Right forelimb (tissue), 1 donor: ENCODE measurements around the gene NBL1.

ENCODE experiments used
- DNase-seq: peaks from one replicate; pipeline ENCODE4 v3.0.0-alpha.2; 2018

NBL1 gene

GRCh38 chr1:19643602-19644394 lies at the start of gene NBL1:
TSS of gene NBL1 (plus strand) at chr1:19644311. CDS start at chr1:19655031, 10,720 bp downstream.
- DNase-seq = peak; percentile 80

DNA sequence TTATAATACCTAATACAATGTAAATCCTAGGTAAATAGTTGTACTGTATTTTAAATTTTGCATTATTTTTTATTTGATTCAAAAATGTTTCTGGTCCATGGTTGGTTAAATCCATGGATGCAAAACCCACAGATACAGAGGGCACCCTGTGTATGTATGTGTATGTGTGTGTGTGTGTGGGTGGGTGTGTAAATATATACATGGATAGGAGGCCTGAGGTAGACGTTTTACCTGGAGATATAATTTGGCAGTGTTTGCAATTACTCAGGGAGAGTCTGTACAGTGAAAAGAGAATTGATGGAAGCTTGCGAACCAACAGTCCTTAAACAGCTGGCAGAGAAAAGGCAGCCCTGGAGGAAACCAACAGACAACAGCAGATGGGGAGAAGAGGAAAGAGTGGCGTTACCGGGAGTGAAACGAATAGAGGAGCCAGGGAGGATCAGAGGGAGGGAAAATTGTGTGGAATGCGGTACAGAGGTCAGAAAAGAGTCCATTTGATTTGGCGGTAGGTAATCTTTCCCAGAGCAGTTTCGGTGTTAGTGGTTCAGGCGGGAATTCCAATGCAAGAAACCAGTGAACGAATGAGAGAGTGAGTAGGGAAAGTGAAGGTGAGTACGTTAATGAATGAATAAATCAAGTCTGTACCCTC lies 47.9 kb upstream of the NBL1 start:
- peak; percentile 47 for DNase-seq

DNA sequence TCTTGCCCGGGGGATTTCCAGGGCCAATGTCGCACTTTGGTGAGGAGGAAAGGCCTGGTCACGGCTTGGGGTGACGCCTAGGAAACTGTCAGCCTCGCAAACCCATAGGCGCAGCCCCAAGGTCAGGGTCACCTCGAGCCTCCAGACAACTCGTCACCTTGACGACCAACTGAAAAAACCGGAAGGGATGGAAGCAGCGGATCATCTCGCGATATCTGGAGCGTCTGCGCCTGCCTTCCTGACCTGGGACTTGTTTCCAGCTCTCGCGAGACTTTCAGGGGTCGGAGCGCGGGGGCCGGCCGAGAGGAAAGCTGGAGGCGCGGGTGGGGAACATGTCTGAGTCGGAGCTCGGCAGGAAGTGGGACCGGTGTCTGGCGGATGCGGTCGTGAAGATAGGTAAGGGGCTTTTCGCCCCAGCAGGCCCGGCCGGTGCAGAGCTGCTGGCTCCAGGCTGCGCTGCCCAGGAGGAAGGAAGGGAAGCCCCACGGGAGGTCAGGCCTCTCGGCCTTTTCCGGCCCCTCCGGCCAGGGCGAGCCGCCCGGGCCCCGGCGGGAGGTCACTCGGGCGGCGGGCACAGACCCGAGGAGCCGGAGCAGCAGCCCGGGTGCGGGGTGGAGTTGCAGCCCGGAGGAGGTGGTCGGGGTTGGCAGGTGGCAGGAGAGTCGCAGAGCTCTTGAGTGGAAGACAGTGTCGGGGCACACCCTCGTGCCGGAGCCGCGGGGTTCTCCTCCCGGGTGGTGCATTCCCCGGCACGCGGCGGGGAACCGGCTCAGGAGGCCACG lies 47.2 kb upstream of the NBL1 start:
- peak; percentile 96 for DNase-seq

DNA sequence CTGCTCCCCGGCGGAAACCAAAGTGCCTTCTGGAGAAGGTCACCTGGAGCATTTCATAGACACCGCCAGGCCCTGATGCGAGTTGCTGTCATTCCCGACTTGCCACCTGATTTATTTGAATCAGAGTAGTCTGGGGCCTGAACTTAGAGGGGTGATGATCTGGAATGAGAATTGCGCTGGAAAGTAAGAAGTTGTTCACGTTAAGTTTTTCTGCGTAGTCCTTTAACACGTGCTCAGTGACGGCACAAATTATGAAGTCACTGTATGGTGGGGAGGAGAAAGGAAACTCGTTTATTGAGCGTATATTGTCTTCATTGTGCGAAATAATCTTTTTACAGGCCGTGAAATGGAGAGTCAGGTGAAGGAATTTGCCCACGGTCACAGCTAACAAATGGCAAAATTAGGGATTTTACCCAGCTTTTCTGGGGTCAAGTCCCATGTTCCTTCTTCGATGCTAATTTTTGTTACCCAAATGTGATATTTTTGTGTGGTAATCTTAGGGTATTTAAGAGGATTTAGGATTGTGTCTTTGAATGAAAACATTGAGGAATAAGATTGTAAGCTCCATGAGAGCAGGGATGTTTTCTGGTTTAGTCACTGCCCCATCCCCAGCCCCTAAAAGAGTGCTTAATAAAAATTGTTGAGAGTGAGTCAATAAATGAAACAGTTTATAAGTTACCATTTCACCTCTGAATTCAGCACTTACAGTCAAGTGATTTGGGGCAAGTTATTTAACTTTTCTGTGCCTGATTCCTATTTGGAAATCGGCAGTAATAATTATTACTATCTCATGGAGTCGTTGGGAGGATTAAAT lies 46.4 kb upstream of the NBL1 start:
- DNase-seq = no peak

GRCh38 chr1:19599810-19600209 lies 44.3 kb upstream of the NBL1 start:
- DNase-seq = no peak

DNA sequence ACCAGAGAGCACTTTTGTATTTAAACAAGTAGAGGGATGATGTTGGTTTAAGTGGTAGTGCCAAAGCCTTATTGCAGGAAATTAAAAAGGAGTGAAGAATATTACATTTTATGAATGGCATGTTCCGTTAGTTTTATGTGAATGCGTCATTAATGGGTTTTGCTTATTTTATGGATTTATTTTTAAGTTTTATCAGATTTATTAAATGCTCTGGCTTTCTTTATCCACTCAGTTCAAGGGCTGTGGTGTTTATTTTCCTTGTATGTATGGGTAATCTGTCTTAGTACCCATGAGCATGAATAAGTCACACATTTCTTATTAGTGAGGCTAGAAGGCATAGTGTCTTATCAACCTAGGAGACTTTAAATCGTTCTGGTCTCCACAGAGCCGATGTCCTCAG lies 41.6 kb upstream of the NBL1 start:
- DNase-seq = no peak

DNA sequence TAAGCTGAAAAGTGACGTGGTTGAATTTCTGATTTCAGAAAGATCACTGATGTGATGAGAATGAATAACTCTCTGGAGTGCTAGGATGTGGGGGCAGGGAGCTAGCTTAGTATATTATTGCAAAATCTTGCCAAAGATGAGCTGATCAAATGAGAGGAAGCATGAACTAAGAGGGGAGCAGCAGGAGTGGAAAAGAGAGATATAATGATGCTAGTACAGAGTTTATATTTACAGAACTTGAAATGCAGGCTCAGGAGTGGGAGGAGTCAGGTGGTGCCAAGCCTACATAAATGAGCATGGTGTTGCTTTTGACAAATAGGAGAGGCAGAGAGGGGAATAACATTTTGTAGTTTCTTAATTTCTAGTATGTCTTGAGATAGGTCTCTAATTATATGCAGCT lies 38.1 kb upstream of the NBL1 start:
- no peak for DNase-seq

GRCh38 chr1:19606817-19607642 lies 37.1 kb upstream of the NBL1 start:
- no peak for DNase-seq

- DNase-seq = no peak
These were observed 35.9 kb upstream of the NBL1 start for GRCh38 chr1:19608232-19608631.

DNA sequence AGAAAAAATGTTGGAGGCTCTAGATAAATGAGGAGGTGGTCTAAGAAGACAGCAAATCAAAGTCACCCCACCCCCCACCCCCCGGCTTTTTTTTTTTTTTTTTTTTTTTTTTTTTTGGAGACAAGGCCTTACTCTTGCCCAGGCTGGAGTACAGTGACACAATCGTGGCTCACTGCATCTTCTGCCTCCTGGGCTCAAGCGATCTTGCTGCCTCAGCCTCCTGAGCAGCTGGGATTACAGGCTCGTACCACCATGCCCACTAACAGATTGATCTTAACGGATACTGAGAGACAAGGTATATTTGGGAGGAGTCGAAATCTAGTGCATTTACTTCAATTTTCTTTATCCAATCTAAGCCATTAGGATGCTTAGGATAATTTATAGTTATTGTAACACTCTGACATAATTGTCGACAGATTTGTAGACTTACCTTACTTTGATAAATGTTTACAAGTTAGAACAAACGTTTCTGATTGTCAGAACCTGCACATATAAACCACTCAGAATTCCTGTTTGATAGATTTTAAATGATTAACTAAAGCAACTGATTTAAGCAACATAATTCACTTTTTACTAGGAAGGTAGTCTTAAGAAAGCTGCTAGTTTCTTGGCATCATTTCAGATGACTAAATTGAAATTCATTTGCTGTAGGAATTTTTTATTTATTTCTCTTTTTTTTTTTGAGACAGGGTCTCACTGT lies 33.7 kb upstream of the NBL1 start:
- DNase-seq = no peak

DNA sequence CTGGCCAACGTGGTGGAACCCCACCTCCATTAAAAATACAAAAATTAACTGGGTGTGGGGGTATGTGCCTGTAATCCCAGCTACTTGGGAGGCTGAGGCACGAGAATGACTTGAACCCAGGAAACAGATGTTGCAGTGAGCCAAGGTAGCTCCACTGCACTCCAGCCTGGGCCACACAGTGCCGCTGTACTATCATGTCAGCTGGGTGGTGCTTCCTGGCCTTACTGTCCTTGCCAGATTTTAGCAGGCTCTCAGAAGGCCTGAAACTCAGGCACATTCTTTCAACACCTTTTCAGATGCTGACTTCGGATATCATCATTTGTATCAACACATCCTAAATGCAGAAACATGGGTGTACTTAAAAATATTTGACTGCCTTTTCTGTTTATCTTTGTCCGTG lies 31.6 kb upstream of the NBL1 start:
- no peak for DNase-seq

- DNase-seq = no peak
These were observed 30.9 kb upstream of the NBL1 start for GRCh38 chr1:19613171-19613703.

GRCh38 chr1:19615438-19615837 lies 28.7 kb upstream of the NBL1 start:
- no peak for DNase-seq

GRCh38 chr1:19616489-19616888 lies 27.6 kb upstream of the NBL1 start:
- no peak for DNase-seq

GRCh38 chr1:19617376-19617775 lies 26.7 kb upstream of the NBL1 start:
- DNase-seq = no peak

DNA sequence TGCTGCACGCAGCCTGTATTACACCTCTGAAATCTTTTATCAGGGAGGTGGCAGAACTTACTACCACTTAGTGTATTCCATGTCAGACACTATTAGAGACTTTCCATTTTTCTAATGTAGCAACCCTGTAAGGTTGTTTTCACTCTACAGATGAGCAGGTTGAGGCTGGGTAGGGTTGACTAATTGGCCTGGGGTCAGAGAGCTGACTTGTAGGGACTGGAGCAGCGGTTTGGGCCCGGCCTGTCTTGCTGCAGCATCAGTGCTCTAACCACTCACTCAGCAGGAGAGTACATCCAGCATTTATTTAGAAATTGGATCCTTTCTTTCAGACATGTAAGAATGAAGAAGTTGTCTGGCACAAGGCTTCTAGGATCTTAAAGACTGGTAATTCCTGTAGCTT lies 25.7 kb upstream of the NBL1 start:
- DNase-seq = no peak

- DNase-seq = no peak
These were observed 24.3 kb upstream of the NBL1 start for GRCh38 chr1:19619697-19620384.

DNA sequence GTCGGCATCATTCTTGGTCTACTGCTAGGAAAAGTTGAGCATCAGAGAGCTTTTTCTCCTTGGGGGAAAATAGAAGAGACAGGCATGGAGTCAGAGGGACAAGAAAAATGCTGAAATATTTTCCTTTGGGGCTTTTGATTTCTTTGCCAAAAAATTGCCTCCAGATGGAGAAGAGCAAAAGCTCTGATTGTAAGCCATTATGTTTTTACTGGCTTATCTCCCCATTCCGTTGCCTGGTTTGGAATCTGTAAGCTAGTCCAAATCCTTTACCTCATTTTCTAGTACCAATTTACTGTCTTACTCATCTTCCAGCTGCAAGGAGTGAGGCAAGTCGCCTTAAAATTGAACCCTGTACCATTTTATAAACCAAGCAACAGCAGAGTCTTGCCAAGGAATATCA lies 23.3 kb upstream of the NBL1 start:
- no peak for DNase-seq

GRCh38 chr1:19621274-19621950 lies 22.7 kb upstream of the NBL1 start:
- no peak for DNase-seq

DNA sequence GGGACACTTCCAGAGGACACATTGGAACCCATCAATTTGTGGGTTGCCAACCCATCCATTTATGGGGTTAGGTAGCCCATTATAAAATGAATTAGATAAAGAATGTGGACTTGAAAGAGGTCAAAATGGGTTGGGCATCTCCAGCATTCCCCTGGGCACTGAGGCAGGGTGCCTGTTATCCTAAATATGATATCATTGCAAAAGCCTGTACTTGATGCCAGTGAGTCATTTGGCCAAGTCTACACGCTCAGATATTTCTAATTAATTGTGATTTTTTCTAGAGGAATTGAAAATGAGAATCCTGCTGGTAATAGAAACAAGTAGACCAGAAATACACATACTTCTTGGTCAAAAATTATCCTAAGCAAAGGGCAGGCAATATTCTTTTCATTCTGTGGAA lies 21.9 kb upstream of the NBL1 start:
- no peak for DNase-seq
